Type B pancreatic cell (in vitro differentiated cells): Measurements from ENCODE around the gene TUBB2A. TPM values are rescaled to one million over a fixed set of nuclear protein-coding genes. Genes with fewer than 3 reads are reported as not detected.

Experiments
- DNase-seq: peaks from one replicate; pipeline ENCODE4 v3.0.0; 2021; ENCODE audit warnings: mixed read lengths; ENCODE audit not compliant: unreplicated experiment; ENCODE audit errors: extremely low spot score
- H3K27ac Mint-ChIP-seq: 2 replicates; pipeline ENCODE4 v1.8.0; 2021; ENCODE audit warnings: mild to moderate bottlenecking, mixed read lengths
- H3K27me3 Mint-ChIP-seq: 2 replicates; pipeline ENCODE4 v1.8.0; 2021; ENCODE audit warnings: mixed read lengths
- H3K36me3 Mint-ChIP-seq: 2 replicates; pipeline ENCODE4 v1.8.0; 2021; ENCODE audit warnings: mixed read lengths
- H3K4me1 Mint-ChIP-seq: one replicate; pipeline ENCODE4 v1.8.0; 2021; ENCODE audit warnings: mixed read lengths; ENCODE audit not compliant: unreplicated experiment
- H3K4me3 Mint-ChIP-seq: 2 replicates; pipeline ENCODE4 v1.8.0; 2021; ENCODE audit warnings: mild to moderate bottlenecking, mixed read lengths
- H3K9me3 Mint-ChIP-seq: 2 replicates; pipeline ENCODE4 v1.8.0; 2021; ENCODE audit warnings: mixed read lengths
- CTCF ChIP-seq: fragments of 200-600 bp; sonication (generic); conservative IDR thresholded peaks from 2 replicates; pipeline ENCODE4 v1.5.0; 2021; ENCODE audit warnings: antibody characterized with exemption, mild to moderate bottlenecking
- total RNA-seq: library from RNA; stranded (reverse); gene quantifications from 2 replicates; pipeline ENCODE4 v1.2.1, GENCODE V29; 2021; ENCODE audit warnings: low replicate concordance

Gene TUBB2A
- total RNA-seq, 1 donor from 2014 or later = 62.9 TPM

GRCh38 chr6:3165631-3166534, 8.5 kb upstream of the TUBB2A start:
- H3K9me3 Mint-ChIP-seq = no peaks in the 10 kb centered on the region
- peaks cover 11% of the 10 kb centered on the region for H3K27me3 Mint-ChIP-seq
- H3K36me3 Mint-ChIP-seq = no peaks in the 10 kb centered on the region
- H3K4me1 Mint-ChIP-seq = peaks cover 38% of the 10 kb centered on the region
- H3K4me3 Mint-ChIP-seq = peak overlapping the region; percentile 16
- no peak for TF ChIP-seq CTCF
- peak overlapping the region; percentile 5 for H3K27ac Mint-ChIP-seq
- no peak for DNase-seq

- Mint-ChIP-seq H3K27ac (no peak overlapping the region), H3K9me3 (no peaks in the 10 kb centered on the region), H3K4me1 (peaks cover 46% of the 10 kb centered on the region), H3K27me3 (peaks cover 20% of the 10 kb centered on the region), H3K36me3 (peaks cover 4% of the 10 kb centered on the region), H3K4me3 (no peak overlapping the region)
- peak; percentile 41 for TF ChIP-seq CTCF
- no peak for DNase-seq
Observed at GRCh38 chr6:3164388-3164787, 7.0 kb upstream of the TUBB2A start.

- DNase-seq = no peak
- H3K27ac Mint-ChIP-seq = peak overlapping the region; percentile 66
- peaks cover 46% of the 10 kb centered on the region for H3K4me1 Mint-ChIP-seq
- TF ChIP-seq CTCF = no peak
- peaks cover 4% of the 10 kb centered on the region for H3K36me3 Mint-ChIP-seq
- peak overlapping the region; percentile 85 for H3K4me3 Mint-ChIP-seq
- peaks cover 22% of the 10 kb centered on the region for H3K27me3 Mint-ChIP-seq
- no peaks in the 10 kb centered on the region for H3K9me3 Mint-ChIP-seq
Observed at GRCh38 chr6:3163248-3163594, 5.9 kb upstream of the TUBB2A start.

GRCh38 chr6:3162565-3163247, 5.4 kb upstream of the TUBB2A start:
- H3K4me3 Mint-ChIP-seq = peak overlapping the region; percentile 88
- DNase-seq = peak; percentile 81
- H3K36me3 Mint-ChIP-seq = peaks cover 4% of the 10 kb centered on the region
- no peaks in the 10 kb centered on the region for H3K9me3 Mint-ChIP-seq
- H3K27me3 Mint-ChIP-seq = peaks cover 22% of the 10 kb centered on the region
- TF ChIP-seq CTCF = peak; percentile 37
- H3K4me1 Mint-ChIP-seq = peaks cover 44% of the 10 kb centered on the region
- H3K27ac Mint-ChIP-seq = peak overlapping the region; percentile 85

DNA sequence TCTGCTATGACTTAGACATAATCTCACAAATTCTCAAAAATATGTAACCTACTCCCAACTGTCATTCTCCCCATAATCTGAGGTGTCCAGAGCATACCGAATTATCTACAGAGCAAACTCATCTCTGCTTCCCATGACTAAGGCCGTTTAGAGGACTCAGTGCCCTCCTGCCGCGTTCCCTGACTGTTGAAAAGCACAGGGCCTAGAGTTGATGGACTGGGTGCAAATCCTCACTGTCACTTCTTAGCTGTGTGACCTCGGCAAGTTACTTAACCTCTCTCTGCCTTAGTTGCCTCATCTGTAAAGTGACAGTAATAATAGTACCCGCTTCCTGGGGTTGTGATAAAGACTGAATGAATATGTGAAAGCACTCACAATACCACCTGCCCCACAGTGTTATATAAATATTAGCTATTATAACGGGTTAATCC, 4.7 kb upstream of the TUBB2A start:
- peaks cover 4% of the 10 kb centered on the region for H3K36me3 Mint-ChIP-seq
- H3K27me3 Mint-ChIP-seq = peaks cover 22% of the 10 kb centered on the region
- peak overlapping the region; percentile 85 for H3K27ac Mint-ChIP-seq
- TF ChIP-seq CTCF = no peak
- DNase-seq = no peak
- no peaks in the 10 kb centered on the region for H3K9me3 Mint-ChIP-seq
- peak overlapping the region; percentile 88 for H3K4me3 Mint-ChIP-seq
- H3K4me1 Mint-ChIP-seq = peaks cover 39% of the 10 kb centered on the region
